Stimulated activated naive CD8-positive, alpha-beta T cell treated with anti-CD3 and anti-CD28 coated beads, Interleukin-15, amount 100 ng/mL, for 72 hours (primary cell): ENCODE measurements around the gene SDC1.
"Not testable (repeated sequence)": the region's sequence is repeated elsewhere in the genome, so short reads cannot be mapped to it uniquely, and the experiment has no call there.

Experiments used
- ATAC-seq: fragments of 150-1000 bp; cut with Tn5 transposase; 2 replicates; pipeline ENCODE4 v1.10.0; 2021; ENCODE audit warnings: mild to moderate bottlenecking, moderate library complexity
- DNase-seq, 2 donors: peaks; one replicate each; pipeline ENCODE4 v3.0.0; 2021 to 2022
- H3K27ac Mint-ChIP-seq, 2 donors: one replicate each; pipeline ENCODE4 v1.8.0; 2022; ENCODE audit warnings: mild to moderate bottlenecking in 2 of 2, mixed read lengths in 2 of 2, moderate library complexity in 2 of 2
- H3K27me3 Mint-ChIP-seq: one replicate; pipeline ENCODE4 v1.8.0; 2022; ENCODE audit warnings: mixed read lengths
- H3K4me1 Mint-ChIP-seq: one replicate; pipeline ENCODE4 v1.8.0; 2022; ENCODE audit warnings: mild to moderate bottlenecking, mixed read lengths
- H3K4me3 Mint-ChIP-seq, 2 donors: one replicate each; pipeline ENCODE4 v1.8.0; 2022; ENCODE audit warnings: mild to moderate bottlenecking in 2 of 2, mixed read lengths in 2 of 2, moderate library complexity in 1 of 2
- H3K9me3 Mint-ChIP-seq, 2 donors: one replicate each; pipeline ENCODE4 v1.8.0; 2022; ENCODE audit warnings: mixed read lengths in 2 of 2

Gene SDC1

GRCh38 chr2:20224716-20225293 is at the start of gene SDC1:
SDC1 (minus strand) TSS chr2:20225130; CDS start chr2:20224867, 263 bp downstream.
- peaks cover 7% of the 10 kb centered on the region for H3K4me1 Mint-ChIP-seq
- H3K9me3 Mint-ChIP-seq = no peaks in the 10 kb centered on the region
- H3K4me3 Mint-ChIP-seq = peak within 1 kb of the TSS; percentile 66 to 71
- DNase-seq (peak in 1 of 2 donors; percentile 26), ATAC-seq (peak; percentile 48)
- H3K27ac Mint-ChIP-seq = no peak within 1 kb of the TSS
- peaks cover 77% of the 10 kb centered on the region for H3K27me3 Mint-ChIP-seq

- no peak for DNase-seq
- no peaks in the 10 kb centered on the region for H3K9me3 Mint-ChIP-seq
- no peak overlapping the region for H3K27ac Mint-ChIP-seq
- H3K4me1 Mint-ChIP-seq = no peaks in the 10 kb centered on the region
- H3K27me3 Mint-ChIP-seq = no peaks in the 10 kb centered on the region
- no peak overlapping the region for H3K4me3 Mint-ChIP-seq
- ATAC-seq = no peak
These were observed 48.1 kb upstream of the SDC1 start for GRCh38 chr2:20273042-20273441.

- H3K9me3 Mint-ChIP-seq, DNase-seq, H3K27ac Mint-ChIP-seq, H3K4me3 Mint-ChIP-seq, ATAC-seq, H3K4me1 Mint-ChIP-seq, H3K27me3 Mint-ChIP-seq: not testable (repeated sequence)
These were observed 43.4 kb upstream of the SDC1 start for GRCh38 chr2:20268317-20268716.

- no peak overlapping the region for H3K4me3 Mint-ChIP-seq
- DNase-seq (no peak), ATAC-seq (no peak)
- H3K9me3 Mint-ChIP-seq = no peaks in the 10 kb centered on the region
- peaks cover 8% of the 10 kb centered on the region for H3K4me1 Mint-ChIP-seq
- H3K27ac Mint-ChIP-seq = peak overlapping the region in 1 of 2 donors; percentile 46
- no peaks in the 10 kb centered on the region for H3K27me3 Mint-ChIP-seq
These were observed 42.6 kb upstream of the SDC1 start for GRCh38 chr2:20267529-20267928.

- H3K27me3 Mint-ChIP-seq = no peaks in the 10 kb centered on the region
- H3K9me3 Mint-ChIP-seq = no peaks in the 10 kb centered on the region
- DNase-seq (no peak), ATAC-seq (no peak)
- H3K27ac Mint-ChIP-seq = peak overlapping the region in 1 of 2 donors; percentile 15
- peaks cover 8% of the 10 kb centered on the region for H3K4me1 Mint-ChIP-seq
- no peak overlapping the region for H3K4me3 Mint-ChIP-seq
These were observed 39.7 kb upstream of the SDC1 start for GRCh38 chr2:20264629-20265028.

- Mint-ChIP-seq H3K9me3 (no peaks in the 10 kb centered on the region), H3K4me1 (no peaks in the 10 kb centered on the region), H3K27ac (no peak overlapping the region), H3K4me3 (no peak overlapping the region), H3K27me3 (no peaks in the 10 kb centered on the region)
- no peak for DNase-seq
- ATAC-seq = no peak
These were observed 32.5 kb upstream of the SDC1 start for GRCh38 chr2:20257411-20257810.

GRCh38 chr2:20254731-20255130 is 29.8 kb upstream of the SDC1 start:
- H3K27ac Mint-ChIP-seq = no peak overlapping the region
- H3K4me3 Mint-ChIP-seq = no peak overlapping the region
- ATAC-seq (no peak), DNase-seq (no peak)
- no peaks in the 10 kb centered on the region for H3K4me1 Mint-ChIP-seq
- no peaks in the 10 kb centered on the region for H3K9me3 Mint-ChIP-seq
- H3K27me3 Mint-ChIP-seq = no peaks in the 10 kb centered on the region

GRCh38 chr2:20250436-20250835 is 25.5 kb upstream of the SDC1 start:
- no peaks in the 10 kb centered on the region for H3K4me1 Mint-ChIP-seq
- DNase-seq (no peak), ATAC-seq (no peak)
- H3K27ac Mint-ChIP-seq = peak overlapping the region in 1 of 2 donors; percentile 42
- no peak overlapping the region for H3K4me3 Mint-ChIP-seq
- H3K9me3 Mint-ChIP-seq = no peaks in the 10 kb centered on the region
- H3K27me3 Mint-ChIP-seq = no peaks in the 10 kb centered on the region

GRCh38 chr2:20249170-20249569 is 24.2 kb upstream of the SDC1 start:
- no peak for ATAC-seq
- no peak overlapping the region for H3K27ac Mint-ChIP-seq

GRCh38 chr2:20247084-20247483 is 22.2 kb upstream of the SDC1 start:
- DNase-seq (no peak), ATAC-seq (no peak)
- Mint-ChIP-seq H3K9me3 (no peaks in the 10 kb centered on the region), H3K27me3 (no peaks in the 10 kb centered on the region), H3K4me1 (peaks cover 9% of the 10 kb centered on the region), H3K27ac (no peak overlapping the region), H3K4me3 (no peak overlapping the region)

More at GRCh38 chr2:20249170-20249569, 24.2 kb upstream of the SDC1 start:
- Mint-ChIP-seq H3K4me3 (no peak overlapping the region), H3K4me1 (no peaks in the 10 kb centered on the region), H3K9me3 (no peaks in the 10 kb centered on the region), H3K27me3 (no peaks in the 10 kb centered on the region)
- DNase-seq = no peak

GRCh38 chr2:20243637-20244036 is 18.7 kb upstream of the SDC1 start:
- not testable (repeated sequence) for H3K27ac Mint-ChIP-seq, ATAC-seq, H3K27me3 Mint-ChIP-seq, DNase-seq, H3K9me3 Mint-ChIP-seq, H3K4me3 Mint-ChIP-seq
- H3K4me1 Mint-ChIP-seq = peaks cover 18% of the 10 kb centered on the region

GRCh38 chr2:20242727-20243377 is 17.9 kb upstream of the SDC1 start:
- H3K4me1 Mint-ChIP-seq = peaks cover 18% of the 10 kb centered on the region
- H3K27ac Mint-ChIP-seq = peak overlapping the region; percentile 42 to 57
- H3K27me3 Mint-ChIP-seq = no peaks in the 10 kb centered on the region
- peak; percentile 69 for ATAC-seq
- H3K4me3 Mint-ChIP-seq = no peak overlapping the region
- DNase-seq = peak; percentile 25 to 29
- H3K9me3 Mint-ChIP-seq = no peaks in the 10 kb centered on the region

- Mint-ChIP-seq H3K4me3 (peak overlapping the region; percentile 50 to 51), H3K9me3 (no peaks in the 10 kb centered on the region), H3K27me3 (peaks cover under 1% of the 10 kb centered on the region), H3K4me1 (peaks cover 18% of the 10 kb centered on the region), H3K27ac (peak overlapping the region in 1 of 2 donors; percentile 84)
- peak; percentile 36 to 55 for DNase-seq
- peak; percentile 71 for ATAC-seq
These were observed 17.2 kb upstream of the SDC1 start for GRCh38 chr2:20241973-20242726.

GRCh38 chr2:20240291-20240690 is 15.4 kb upstream of the SDC1 start:
- H3K27ac Mint-ChIP-seq, ATAC-seq, H3K4me3 Mint-ChIP-seq, H3K9me3 Mint-ChIP-seq, DNase-seq: not testable (repeated sequence)
- Mint-ChIP-seq H3K27me3 (peaks cover 18% of the 10 kb centered on the region), H3K4me1 (peaks cover 18% of the 10 kb centered on the region)

- H3K27me3 Mint-ChIP-seq = peaks cover 20% of the 10 kb centered on the region
- H3K4me3 Mint-ChIP-seq = no peak overlapping the region
- no peaks in the 10 kb centered on the region for H3K9me3 Mint-ChIP-seq
- DNase-seq = no peak
- peaks cover 4% of the 10 kb centered on the region for H3K4me1 Mint-ChIP-seq
- no peak for ATAC-seq
- H3K27ac Mint-ChIP-seq = peak overlapping the region in 1 of 2 donors; percentile 6
These were observed 11.6 kb upstream of the SDC1 start for GRCh38 chr2:20236496-20236895.
